Measurements from ENCODE around the gene DCAF8L2.
"Not testable (repeated sequence)": the region's sequence is repeated elsewhere in the genome, so short reads cannot be mapped to it uniquely, and the experiment has no call there.

The DCAF8L2 gene

GRCh38 chrX:27746516-27746915 is 156.4 kb downstream of the DCAF8L2 start:
- no peak for DNase-seq
- no peaks in the 10 kb centered on the region for H3K27me3 ChIP-seq (replicated peaks)
- H3K36me3 ChIP-seq (replicated peaks) = no peaks in the 10 kb centered on the region
- H3K4me3 ChIP-seq (ENCODE audit: low read depth, low read length) = no peak overlapping the region
- no peak overlapping the region for H3K27ac ChIP-seq
- in situ Hi-C loops (cut with HindIII; ENCODE audit: low pct_ligation_motif_present, low sequenced_read_pairs) = no loop called here
- no peak for TF ChIP-seq CTCF (IDR thresholded peaks at IDR 0.05; ENCODE audit: low read depth, low read length, missing control alignments)

GRCh38 chrX:27750298-27750697 is 160.2 kb downstream of the DCAF8L2 start:
- H3K27me3 ChIP-seq (replicated peaks); H3K36me3 ChIP-seq (replicated peaks); in situ Hi-C loops (cut with HindIII; ENCODE audit: low pct_ligation_motif_present, low sequenced_read_pairs); H3K27ac ChIP-seq; H3K4me3 ChIP-seq (ENCODE audit: low read depth, low read length); DNase-seq: not testable (repeated sequence)

GRCh38 chrX:27751976-27752375 is 161.8 kb downstream of the DCAF8L2 start:
- no peaks in the 10 kb centered on the region for H3K27me3 ChIP-seq (replicated peaks)
- in situ Hi-C loops (cut with HindIII; ENCODE audit: low pct_ligation_motif_present, low sequenced_read_pairs) = no loop called here

GRCh38 chrX:27765718-27766117 is 175.6 kb downstream of the DCAF8L2 start:
- DNase-seq = no peak
- Histone ChIP-seq H3K4me3 (ENCODE audit: low read depth, low read length) (no peak overlapping the region), H3K27me3 (replicated peaks) (no peaks in the 10 kb centered on the region), H3K36me3 (replicated peaks) (no peaks in the 10 kb centered on the region), H3K27ac (no peak overlapping the region)
- in situ Hi-C loops (cut with HindIII; ENCODE audit: low pct_ligation_motif_present, low sequenced_read_pairs) = no loop called here
- no peak for TF ChIP-seq CTCF (IDR thresholded peaks at IDR 0.05; ENCODE audit: low read depth, low read length, missing control alignments)

More at GRCh38 chrX:27751976-27752375, 161.8 kb downstream of the DCAF8L2 start:
- Histone ChIP-seq H3K4me3 (ENCODE audit: low read depth, low read length) (no peak overlapping the region), H3K27ac (no peak overlapping the region), H3K36me3 (replicated peaks) (no peaks in the 10 kb centered on the region)
- DNase-seq = peak; percentile 14
- TF ChIP-seq CTCF (IDR thresholded peaks at IDR 0.05; ENCODE audit: low read depth, low read length, missing control alignments) = no peak

- no peaks in the 10 kb centered on the region for H3K36me3 ChIP-seq (replicated peaks)
- no peak for DNase-seq
- no peak overlapping the region for H3K4me3 ChIP-seq (ENCODE audit: low read depth, low read length)
- H3K27me3 ChIP-seq (replicated peaks) = no peaks in the 10 kb centered on the region
- peak overlapping the region; percentile 48 for H3K27ac ChIP-seq
- no peak for TF ChIP-seq CTCF (IDR thresholded peaks at IDR 0.05; ENCODE audit: low read depth, low read length, missing control alignments)
- in situ Hi-C loops (cut with HindIII; ENCODE audit: low pct_ligation_motif_present, low sequenced_read_pairs) = no loop called here
Observed at GRCh38 chrX:27767387-27767786, 177.2 kb downstream of the DCAF8L2 start.

GRCh38 chrX:27775984-27776383 is 185.8 kb downstream of the DCAF8L2 start:
- Histone ChIP-seq H3K4me3 (ENCODE audit: low read depth, low read length) (no peak overlapping the region), H3K27me3 (replicated peaks) (no peaks in the 10 kb centered on the region), H3K27ac (no peak overlapping the region), H3K36me3 (replicated peaks) (no peaks in the 10 kb centered on the region)
- no peak for DNase-seq
- in situ Hi-C loops (cut with HindIII; ENCODE audit: low pct_ligation_motif_present, low sequenced_read_pairs) = no loop called here
- no peak for TF ChIP-seq CTCF (IDR thresholded peaks at IDR 0.05; ENCODE audit: low read depth, low read length, missing control alignments)

Data from brain microvascular endothelial cell (primary cell).